HL-60 (cell line): ENCODE data around the gene DHCR24.

Experiments
- CTCF ChIP-seq: IDR thresholded peaks from one replicate; pipeline ENCODE4 v1.5.1; 2011; ENCODE audit warnings: low read length, control low read depth, inconsistent platforms; ENCODE audit not compliant: insufficient read depth
- GABPA ChIP-seq: IDR thresholded peaks from 2 replicates; pipeline ENCODE4 v1.6.1; 2012; ENCODE audit warnings: low read depth
- POLR2AphosphoS5 ChIP-seq: IDR thresholded peaks from 2 replicates; pipeline ENCODE4 v1.6.1; 2012; ENCODE audit warnings: low read depth
- REST ChIP-seq: IDR thresholded peaks from 2 replicates; pipeline ENCODE4 v1.6.1; 2012; ENCODE audit warnings: low read depth; ENCODE audit not compliant: insufficient replicate concordance
- SPI1 ChIP-seq: IDR thresholded peaks from 2 replicates; pipeline ENCODE4 v1.6.1; 2012; ENCODE audit warnings: low read depth, mild to moderate bottlenecking, borderline replicate concordance

DNA sequence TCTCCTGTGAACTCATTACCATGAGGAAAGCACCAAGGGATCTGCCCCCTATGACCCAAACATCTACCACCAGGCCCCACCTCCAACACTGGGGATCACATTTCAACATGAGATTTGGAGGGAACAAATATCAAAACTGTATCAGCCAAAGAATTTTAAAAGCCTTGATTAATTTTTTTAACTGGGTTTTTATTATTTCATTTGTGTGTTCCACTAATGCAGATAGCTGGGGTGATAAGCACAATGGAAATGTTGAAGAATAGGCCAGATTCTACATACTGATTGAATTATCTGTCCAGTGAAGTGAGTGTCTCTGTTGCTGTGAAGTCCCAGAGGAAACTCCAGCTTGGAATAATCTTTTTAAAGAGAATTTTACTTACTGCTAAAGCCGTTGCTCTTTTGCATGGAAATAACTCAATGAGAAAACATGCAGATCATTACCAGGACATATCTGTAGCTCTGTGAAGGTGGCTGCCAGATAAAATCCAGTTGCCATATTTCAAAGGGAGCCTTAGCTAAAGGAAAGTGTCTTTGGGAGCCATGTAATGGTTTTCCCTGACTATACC is 44.4 kb upstream of the DHCR24 start:
- TF ChIP-seq CTCF (no peak), REST (no peak), GABPA (no peak), POLR2AphosphoS5 (no peak), SPI1 (no peak)
